HL-60 (cell line): Measurements from ENCODE around the gene HTR2A.

ENCODE experiments used
- CTCF ChIP-seq: IDR thresholded peaks from one replicate; pipeline ENCODE4 v1.5.1; 2011; ENCODE audit warnings: low read length, control low read depth, inconsistent platforms; ENCODE audit not compliant: insufficient read depth
- GABPA ChIP-seq: IDR thresholded peaks from 2 replicates; pipeline ENCODE4 v1.6.1; 2012; ENCODE audit warnings: low read depth
- POLR2AphosphoS5 ChIP-seq: IDR thresholded peaks from 2 replicates; pipeline ENCODE4 v1.6.1; 2012; ENCODE audit warnings: low read depth
- REST ChIP-seq: IDR thresholded peaks from 2 replicates; pipeline ENCODE4 v1.6.1; 2012; ENCODE audit warnings: low read depth; ENCODE audit not compliant: insufficient replicate concordance
- SPI1 ChIP-seq: IDR thresholded peaks from 2 replicates; pipeline ENCODE4 v1.6.1; 2012; ENCODE audit warnings: low read depth, mild to moderate bottlenecking, borderline replicate concordance

GRCh38 chr13:46816371-46816770, 80.5 kb downstream of the HTR2A start:
- no peak for TF ChIP-seq CTCF
- TF ChIP-seq REST = no peak
- no peak for TF ChIP-seq GABPA
- no peak for TF ChIP-seq POLR2AphosphoS5
- TF ChIP-seq SPI1 = no peak
